IPS-20b (cell line): ENCODE data around the gene DYSF.

ENCODE experiments used
- H3K27ac ChIP-seq: one replicate; pipeline ENCODE4 v1.5.1; 2013; ENCODE audit warnings: low read length
- H3K27me3 ChIP-seq: 2 replicates; pipeline ENCODE4 v1.6.1; 2013; ENCODE audit warnings: mild to moderate bottlenecking, low read length, inconsistent platforms; ENCODE audit not compliant: insufficient read depth
- H3K36me3 ChIP-seq: 2 replicates; pipeline ENCODE4 v1.6.1; 2013; ENCODE audit warnings: low read depth, mild to moderate bottlenecking, inconsistent platforms, low read length, moderate library complexity; ENCODE audit not compliant: insufficient read depth
- H3K4me1 ChIP-seq: 2 replicates; pipeline ENCODE4 v1.6.1; 2013; ENCODE audit warnings: mild to moderate bottlenecking, control low read depth, inconsistent platforms, low read length, moderate library complexity; ENCODE audit not compliant: insufficient read depth
- H3K4me3 ChIP-seq: 2 replicates; pipeline ENCODE4 v1.5.1; 2013; ENCODE audit warnings: mild to moderate bottlenecking, low read length, inconsistent platforms
- H3K9ac ChIP-seq: 2 replicates; pipeline ENCODE4 v1.6.1; 2013; ENCODE audit warnings: low read depth, mild to moderate bottlenecking, inconsistent platforms, low read length, moderate library complexity
- H3K9me3 ChIP-seq: 2 replicates; pipeline ENCODE4 v1.6.1; 2013; ENCODE audit warnings: mild to moderate bottlenecking, low read depth, low read length, inconsistent platforms; ENCODE audit not compliant: insufficient read depth

The DYSF gene

DNA sequence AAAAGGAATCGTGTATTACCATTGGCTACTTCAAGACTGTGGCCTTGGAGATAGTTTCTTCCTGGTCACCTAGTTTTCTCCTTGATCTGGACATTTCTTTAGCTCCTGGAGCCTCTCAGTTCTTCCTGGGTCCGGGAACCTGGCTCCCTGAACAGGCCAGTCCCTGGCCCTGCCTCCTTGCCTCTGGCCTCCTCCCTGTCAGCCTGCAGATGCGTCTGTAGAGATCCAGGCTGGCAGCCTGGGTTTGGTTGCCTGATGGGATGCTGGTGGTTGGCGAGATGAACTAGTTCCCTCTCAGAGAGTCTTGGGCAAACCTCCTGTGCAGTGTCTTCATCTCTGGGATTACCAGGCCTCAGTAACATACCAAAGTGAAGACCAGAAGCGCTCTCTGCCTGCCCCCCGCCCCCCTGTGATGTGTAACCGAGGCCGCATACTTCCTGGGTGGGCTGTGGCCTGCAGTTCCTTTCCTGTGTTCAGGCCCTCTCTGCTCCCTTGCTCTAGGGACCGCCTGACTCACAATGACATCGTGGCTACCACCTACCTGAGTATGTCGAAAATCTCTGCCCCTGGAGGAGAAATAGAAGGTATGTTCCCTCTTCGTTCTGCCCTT lies 85.4 kb downstream of the DYSF start:
- H3K9ac ChIP-seq = no peak overlapping the region
- no peaks in the 10 kb centered on the region for H3K36me3 ChIP-seq
- no peak overlapping the region for H3K27ac ChIP-seq
- peaks cover 5% of the 10 kb centered on the region; the same call in 1 of the 2 replicates for H3K9me3 ChIP-seq
- H3K4me3 ChIP-seq = no peak overlapping the region
- no peaks in the 10 kb centered on the region for H3K27me3 ChIP-seq
- H3K4me1 ChIP-seq = no peaks in the 10 kb centered on the region

- Histone ChIP-seq H3K36me3 (no peaks in the 10 kb centered on the region), H3K27ac (no peak overlapping the region), H3K9me3 (peaks cover 5% of the 10 kb centered on the region; the same call in 1 of the 2 replicates)
Observed at GRCh38 chr2:71540818-71541217, 87.5 kb downstream of the DYSF start.

DNA sequence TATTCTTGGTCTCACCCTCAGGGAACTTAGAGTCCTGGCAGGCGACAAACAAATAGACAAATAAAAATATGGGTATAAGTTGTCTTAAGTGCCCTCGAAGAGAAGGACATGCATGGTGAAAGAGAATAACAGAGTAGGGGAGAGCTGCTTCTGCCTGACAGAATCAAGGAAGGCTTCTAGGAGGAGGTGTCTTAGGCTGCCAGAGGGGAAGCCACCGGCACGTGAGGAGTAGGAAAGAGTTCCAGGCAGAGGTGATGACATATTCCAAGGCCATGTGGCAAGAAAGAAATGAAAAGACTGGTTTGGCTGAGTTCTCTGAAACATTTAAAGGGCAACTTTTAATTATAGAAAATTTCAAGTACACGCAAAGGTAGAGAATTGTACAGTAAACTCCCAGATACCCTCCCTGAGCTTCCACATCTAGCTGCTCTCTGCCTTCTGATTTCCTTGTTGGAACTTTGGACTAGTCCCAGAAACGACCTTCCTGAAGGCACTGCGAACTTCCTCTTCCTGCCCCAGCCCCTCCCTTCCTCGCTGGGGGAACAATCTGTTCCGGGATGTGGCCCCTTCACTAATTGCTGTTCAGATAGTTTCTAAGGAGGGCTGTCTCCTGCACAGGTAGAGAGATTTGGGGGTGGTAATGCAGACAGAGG lies 91.7 kb downstream of the DYSF start:
- Histone ChIP-seq H3K27ac (no peak overlapping the region), H3K9me3 (peaks cover 5% of the 10 kb centered on the region; the same call in 1 of the 2 replicates), H3K4me1 (no peaks in the 10 kb centered on the region), H3K4me3 (no peak overlapping the region), H3K9ac (no peak overlapping the region), H3K27me3 (no peaks in the 10 kb centered on the region), H3K36me3 (no peaks in the 10 kb centered on the region)

More at GRCh38 chr2:71540818-71541217, 87.5 kb downstream of the DYSF start:
- no peaks in the 10 kb centered on the region for H3K4me1 ChIP-seq
- H3K27me3 ChIP-seq = no peaks in the 10 kb centered on the region
- no peak overlapping the region for H3K4me3 ChIP-seq
- H3K9ac ChIP-seq = no peak overlapping the region

GRCh38 chr2:71545572-71546274 lies 92.4 kb downstream of the DYSF start:
- H3K4me1 ChIP-seq = no peaks in the 10 kb centered on the region
- H3K9ac ChIP-seq = no peak overlapping the region
- peaks cover 5% of the 10 kb centered on the region; the same call in 1 of the 2 replicates for H3K9me3 ChIP-seq
- H3K4me3 ChIP-seq = no peak overlapping the region
- no peak overlapping the region for H3K27ac ChIP-seq
- no peaks in the 10 kb centered on the region for H3K36me3 ChIP-seq
- H3K27me3 ChIP-seq = no peaks in the 10 kb centered on the region

- Histone ChIP-seq H3K9me3 (peaks cover 5% of the 10 kb centered on the region; the same call in 1 of the 2 replicates), H3K4me1 (no peaks in the 10 kb centered on the region), H3K9ac (no peak overlapping the region), H3K27ac (no peak overlapping the region), H3K36me3 (no peaks in the 10 kb centered on the region), H3K4me3 (no peak overlapping the region), H3K27me3 (no peaks in the 10 kb centered on the region)
Observed at GRCh38 chr2:71546275-71546638, 92.9 kb downstream of the DYSF start.

DNA sequence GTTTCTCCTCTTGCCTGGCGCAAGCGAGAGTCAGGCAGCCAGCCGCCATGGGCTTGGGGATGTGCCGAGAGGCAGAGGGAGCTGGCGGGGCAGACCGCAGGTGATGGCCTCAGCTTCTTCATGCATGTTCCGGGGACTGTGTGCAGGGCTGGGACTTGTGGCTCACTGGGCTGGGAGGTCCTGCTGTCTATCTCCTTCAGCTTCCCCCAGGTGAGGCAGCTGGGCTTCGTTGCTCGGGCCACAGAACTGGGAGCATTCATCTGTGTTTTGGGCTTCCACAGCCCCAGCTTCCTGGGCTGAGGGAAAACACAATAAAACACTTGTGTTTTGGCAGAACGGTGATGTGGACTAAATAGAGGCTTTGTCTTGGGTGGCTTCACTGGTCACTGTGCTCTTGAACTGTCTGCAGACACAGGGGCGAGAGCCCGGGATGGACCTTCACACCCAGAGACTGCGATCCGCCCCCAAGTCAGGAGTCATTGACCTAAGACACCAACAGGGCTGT lies 93.5 kb downstream of the DYSF start:
- Histone ChIP-seq H3K4me3 (no peak overlapping the region), H3K9ac (no peak overlapping the region), H3K4me1 (no peaks in the 10 kb centered on the region), H3K27me3 (no peaks in the 10 kb centered on the region), H3K9me3 (peaks cover 4% of the 10 kb centered on the region; the same call in 1 of the 2 replicates), H3K27ac (no peak overlapping the region), H3K36me3 (no peaks in the 10 kb centered on the region)

GRCh38 chr2:71547616-71548285 lies 94.4 kb downstream of the DYSF start:
- H3K9ac ChIP-seq = no peak overlapping the region
- no peaks in the 10 kb centered on the region for H3K4me1 ChIP-seq
- no peaks in the 10 kb centered on the region for H3K27me3 ChIP-seq

GRCh38 chr2:71548646-71549425 lies 95.5 kb downstream of the DYSF start:
- no peaks in the 10 kb centered on the region for H3K9me3 ChIP-seq
- no peaks in the 10 kb centered on the region for H3K36me3 ChIP-seq
- no peak overlapping the region for H3K9ac ChIP-seq
- H3K4me3 ChIP-seq = no peak overlapping the region
- H3K27me3 ChIP-seq = no peaks in the 10 kb centered on the region
- H3K27ac ChIP-seq = no peak overlapping the region
- no peaks in the 10 kb centered on the region for H3K4me1 ChIP-seq

More at GRCh38 chr2:71547616-71548285, 94.4 kb downstream of the DYSF start:
- Histone ChIP-seq H3K9me3 (no peaks in the 10 kb centered on the region), H3K36me3 (no peaks in the 10 kb centered on the region), H3K27ac (no peak overlapping the region), H3K4me3 (no peak overlapping the region)

GRCh38 chr2:71550801-71551630 lies 97.7 kb downstream of the DYSF start:
- Histone ChIP-seq H3K4me1 (no peaks in the 10 kb centered on the region), H3K27ac (no peak overlapping the region), H3K9ac (no peak overlapping the region), H3K4me3 (no peak overlapping the region), H3K36me3 (no peaks in the 10 kb centered on the region), H3K27me3 (no peaks in the 10 kb centered on the region), H3K9me3 (no peaks in the 10 kb centered on the region)

GRCh38 chr2:71551631-71551915 lies 98.2 kb downstream of the DYSF start:
- Histone ChIP-seq H3K9ac (no peak overlapping the region), H3K36me3 (no peaks in the 10 kb centered on the region), H3K4me3 (no peak overlapping the region), H3K4me1 (no peaks in the 10 kb centered on the region), H3K9me3 (no peaks in the 10 kb centered on the region), H3K27me3 (no peaks in the 10 kb centered on the region), H3K27ac (no peak overlapping the region)
